ENCODE data around the gene RASGRP3. TPM values are rescaled to one million over a fixed set of nuclear protein-coding genes. Genes with fewer than 3 reads are reported as not detected.

The RASGRP3 gene
- total RNA-seq, 1 donor from 2014 or later: 7.4 TPM

- no peak for DNase-seq (ENCODE audit: low spot score)
Measured at GRCh38 chr2:33579227-33579626, 102.8 kb downstream of the RASGRP3 start.

GRCh38 chr2:33581872-33582271 lies 105.4 kb downstream of the RASGRP3 start:
- DNase-seq (ENCODE audit: low spot score): no peak

GRCh38 chr2:33583194-33583938 lies 106.9 kb downstream of the RASGRP3 start:
- DNase-seq (ENCODE audit: low spot score): peak; percentile 18

- no peak for DNase-seq (ENCODE audit: low spot score)
Measured at GRCh38 chr2:33586766-33587165, 110.3 kb downstream of the RASGRP3 start.

GRCh38 chr2:33588232-33588631 lies 111.8 kb downstream of the RASGRP3 start:
- DNase-seq (ENCODE audit: low spot score): no peak

GRCh38 chr2:33589444-33589843 lies 113.0 kb downstream of the RASGRP3 start:
- DNase-seq (ENCODE audit: low spot score): no peak

GRCh38 chr2:33595385-33595784 lies 118.9 kb downstream of the RASGRP3 start:
- DNase-seq (ENCODE audit: low spot score): no peak

GRCh38 chr2:33597026-33597425 lies 120.6 kb downstream of the RASGRP3 start:
- no peak for DNase-seq (ENCODE audit: low spot score)

GRCh38 chr2:33598561-33599174 lies 122.2 kb downstream of the RASGRP3 start:
- peak; percentile 13 for DNase-seq (ENCODE audit: low spot score)

- DNase-seq (ENCODE audit: low spot score): peak; percentile 99
Measured at GRCh38 chr2:33599175-33599942, 122.9 kb downstream of the RASGRP3 start, which contains the start of gene FAM98A. Gene FAM98A (minus strand): TSS chr2:33599299. CDS start chr2:33599221, 78 bp downstream.

GRCh38 chr2:33599943-33600192 lies 123.4 kb downstream of the RASGRP3 start:
- no peak for DNase-seq (ENCODE audit: low spot score)

- DNase-seq (ENCODE audit: low spot score): no peak
Measured at GRCh38 chr2:33602201-33602830, 125.9 kb downstream of the RASGRP3 start.

GRCh38 chr2:33603416-33603815 lies 127.0 kb downstream of the RASGRP3 start:
- no peak for DNase-seq (ENCODE audit: low spot score)

- DNase-seq (ENCODE audit: low spot score): no peak
Measured at GRCh38 chr2:33605056-33605455, 128.6 kb downstream of the RASGRP3 start.

- DNase-seq (ENCODE audit: low spot score): no peak
Measured at GRCh38 chr2:33606100-33606499, 129.7 kb downstream of the RASGRP3 start.

GRCh38 chr2:33606622-33607021 lies 130.2 kb downstream of the RASGRP3 start:
- DNase-seq (ENCODE audit: low spot score): no peak

GRCh38 chr2:33607251-33607721 lies 130.8 kb downstream of the RASGRP3 start:
- DNase-seq (ENCODE audit: low spot score): no peak

GRCh38 chr2:33607905-33608304 lies 131.5 kb downstream of the RASGRP3 start:
- DNase-seq (ENCODE audit: low spot score): no peak

GRCh38 chr2:33614190-33614589 lies 137.7 kb downstream of the RASGRP3 start:
- DNase-seq (ENCODE audit: low spot score): no peak
